Smooth muscle cell (in vitro differentiated cells): Measurements from ENCODE around the gene ATP1A2. TPM values are rescaled to one million over a fixed set of nuclear protein-coding genes. Genes with fewer than 3 reads are reported as not detected.

Experiments
- DNase-seq: peaks from one replicate; lab custom pipeline; 2025; ENCODE audit not compliant: unreplicated experiment; lab: John Stamatoyannopoulos, UW
- H2AFZ ChIP-seq: fragments of 200-600 bp; sonication (generic); 2 replicates; pipeline ENCODE4 v1.6.0; 2016; ENCODE audit warnings: antibody characterized with exemption, low read depth, mild to moderate bottlenecking
- H3F3A ChIP-seq: fragments of 200-600 bp; sonication (generic); 2 replicates; pipeline ENCODE4 v1.6.0; 2017; ENCODE audit warnings: antibody characterized with exemption, low read depth
- H3K27ac ChIP-seq: fragments of 200-600 bp; sonication (generic); 2 replicates; pipeline ENCODE4 v1.5.1; 2016; ENCODE audit warnings: low read depth, mild to moderate bottlenecking
- H3K27me3 ChIP-seq: fragments of 200-600 bp; sonication (generic); 2 replicates; pipeline ENCODE4 v1.6.1; 2016; ENCODE audit warnings: low read depth, mild to moderate bottlenecking
- H3K36me3 ChIP-seq: fragments of 200-600 bp; sonication (generic); 2 replicates; pipeline ENCODE4 v1.5.1; 2016; ENCODE audit warnings: low read depth
- H3K4me1 ChIP-seq: fragments of 200-600 bp; sonication (generic); 2 replicates; pipeline ENCODE4 v1.5.1; 2016; ENCODE audit warnings: low read depth
- H3K4me2 ChIP-seq: fragments of 200-600 bp; sonication (generic); 2 replicates; pipeline ENCODE4 v1.6.0; 2016; ENCODE audit warnings: mild to moderate bottlenecking
- H3K4me3 ChIP-seq: fragments of 200-600 bp; sonication (generic); 2 replicates; pipeline ENCODE4 v1.5.1; 2016; ENCODE audit warnings: mild to moderate bottlenecking
- H3K79me2 ChIP-seq: fragments of 200-600 bp; sonication (generic); 2 replicates; pipeline ENCODE4 v1.6.0; 2016; ENCODE audit warnings: low read depth, mild to moderate bottlenecking
- H3K9ac ChIP-seq: fragments of 200-600 bp; sonication (generic); 2 replicates; pipeline ENCODE4 v1.6.0; 2016; ENCODE audit warnings: low read depth
- H3K9me3 ChIP-seq: fragments of 200-600 bp; sonication (generic); replicated peaks from 2 replicates; pipeline ENCODE4 v1.5.1; 2016; ENCODE audit warnings: low read depth
- H4K20me1 ChIP-seq: fragments of 200-600 bp; sonication (generic); 2 replicates; pipeline ENCODE4 v1.6.0; 2016; ENCODE audit warnings: low read depth
- WGBS: methylation state at CpG from one replicate; pipeline ENCODE4 v1.1.7; 2016; ENCODE audit warnings: low lambda C conversion rate; 5-methylcytosine and 5-hydroxymethylcytosine counted together
- polyA plus RNA-seq: library from polyadenylated mRNA; unstranded; fragments of >200 nt; fragmentation: Nextera tagmentation; extraction: Ambion mirVana; gene quantifications from 2 replicates; pipeline ENCODE4 v1.2.1, GENCODE V29; 2016
- total RNA-seq: library from RNA; depleted of rRNA; stranded (reverse); fragments of >200 nt; gene quantifications from 2 replicates; pipeline ENCODE4 v1.2.3, GENCODE V29; 2014
- TF ChIP-seq, protein P1 (sequence below): fragments of 200-600 bp; sonication (generic); IDR thresholded peaks from 2 replicates; pipeline ENCODE4 v1.5.1; 2017; ENCODE audit warnings: borderline replicate concordance, mild to moderate bottlenecking, antibody characterized with exemption; ENCODE audit not compliant: insufficient read depth, poor library complexity, severe bottlenecking

Gene ATP1A2
- total and polyA plus RNA-seq, 2 experiments from 2014 or later = not detected

DNA sequence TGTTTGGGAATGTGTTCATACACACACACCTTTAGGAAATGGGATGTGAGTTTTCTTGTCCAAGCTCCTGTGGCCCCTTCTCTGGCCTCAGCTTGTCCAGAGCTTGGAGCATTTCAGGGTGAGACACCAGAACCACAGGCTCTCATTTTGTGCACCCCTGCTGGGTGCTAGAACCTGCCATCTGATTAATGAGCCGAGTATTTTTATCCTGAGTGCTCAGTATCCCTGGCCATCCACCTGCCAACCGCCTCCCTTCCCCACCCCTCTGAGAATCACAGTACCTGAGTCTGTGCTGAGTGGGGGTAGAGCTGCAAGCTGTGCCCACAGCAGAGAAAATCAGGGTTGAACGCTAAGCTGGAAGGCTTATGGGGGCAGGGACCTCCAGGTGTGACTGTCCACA lies 76.2 kb downstream of the ATP1A2 start:
- Histone ChIP-seq H3K27me3 (peaks cover 8% of the 10 kb centered on the region), H3F3A (no peaks in the 10 kb centered on the region), H4K20me1 (no peaks in the 10 kb centered on the region), H3K4me3 (no peak overlapping the region), H3K79me2 (no peaks in the 10 kb centered on the region), H3K9ac (no peak overlapping the region), H3K36me3 (no peaks in the 10 kb centered on the region), H3K27ac (no peak overlapping the region), H3K4me1 (peaks cover 10% of the 10 kb centered on the region), H3K9me3 (no peaks in the 10 kb centered on the region), H2AFZ (no peak overlapping the region), H3K4me2 (no peak overlapping the region)
- TF ChIP-seq, protein P1, sequence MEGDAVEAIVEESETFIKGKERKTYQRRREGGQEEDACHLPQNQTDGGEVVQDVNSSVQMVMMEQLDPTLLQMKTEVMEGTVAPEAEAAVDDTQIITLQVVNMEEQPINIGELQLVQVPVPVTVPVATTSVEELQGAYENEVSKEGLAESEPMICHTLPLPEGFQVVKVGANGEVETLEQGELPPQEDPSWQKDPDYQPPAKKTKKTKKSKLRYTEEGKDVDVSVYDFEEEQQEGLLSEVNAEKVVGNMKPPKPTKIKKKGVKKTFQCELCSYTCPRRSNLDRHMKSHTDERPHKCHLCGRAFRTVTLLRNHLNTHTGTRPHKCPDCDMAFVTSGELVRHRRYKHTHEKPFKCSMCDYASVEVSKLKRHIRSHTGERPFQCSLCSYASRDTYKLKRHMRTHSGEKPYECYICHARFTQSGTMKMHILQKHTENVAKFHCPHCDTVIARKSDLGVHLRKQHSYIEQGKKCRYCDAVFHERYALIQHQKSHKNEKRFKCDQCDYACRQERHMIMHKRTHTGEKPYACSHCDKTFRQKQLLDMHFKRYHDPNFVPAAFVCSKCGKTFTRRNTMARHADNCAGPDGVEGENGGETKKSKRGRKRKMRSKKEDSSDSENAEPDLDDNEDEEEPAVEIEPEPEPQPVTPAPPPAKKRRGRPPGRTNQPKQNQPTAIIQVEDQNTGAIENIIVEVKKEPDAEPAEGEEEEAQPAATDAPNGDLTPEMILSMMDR = no peak
- DNase-seq = no peak
- WGBS = 89% methylated on average over 3 of the region's 3 CpGs

DNA sequence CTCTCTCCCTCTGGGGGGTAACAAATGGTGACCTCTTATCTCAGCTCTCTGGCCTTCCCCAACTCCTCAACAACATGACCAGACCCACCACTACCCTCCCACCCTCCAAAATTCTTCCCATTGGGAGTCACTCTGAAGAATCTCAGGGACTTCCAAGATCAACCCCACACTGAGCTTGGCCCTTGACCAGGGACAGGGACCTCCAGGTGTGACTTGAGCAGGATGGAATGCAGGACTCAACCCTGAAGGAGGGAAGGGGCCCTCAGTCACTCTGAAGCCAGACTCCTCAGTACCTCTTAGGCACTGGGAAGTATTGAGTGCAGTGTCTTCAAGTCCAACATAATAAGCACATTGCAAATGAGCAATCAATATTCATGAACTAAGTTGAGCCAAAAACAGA lies 76.7 kb downstream of the ATP1A2 start:
- Histone ChIP-seq H3K4me1 (peaks cover 10% of the 10 kb centered on the region), H2AFZ (no peak overlapping the region), H3K9ac (no peak overlapping the region), H3K36me3 (no peaks in the 10 kb centered on the region), H3K9me3 (no peaks in the 10 kb centered on the region), H3K4me2 (no peak overlapping the region), H3K4me3 (no peak overlapping the region), H3K27ac (no peak overlapping the region), H4K20me1 (no peaks in the 10 kb centered on the region), H3F3A (no peaks in the 10 kb centered on the region), H3K27me3 (peaks cover 8% of the 10 kb centered on the region), H3K79me2 (no peaks in the 10 kb centered on the region)
- TF ChIP-seq, protein P1 = no peak
- DNase-seq = no peak

Other genes with a start within 250 kb of the ATP1A2 start
- 1.1 and 1.3 TPM in 2 replicates for gene CFAP45, start 215.6 kb upstream of the ATP1A2 start, total RNA-seq
- 1.2 and 1.9 TPM in 2 replicates for gene CFAP45, start 215.6 kb upstream of the ATP1A2 start, polyA plus RNA-seq
- 390 and 408 TPM in 2 replicates for gene TAGLN2, start 190.3 kb upstream of the ATP1A2 start, total RNA-seq
- 1,005 and 1,171 TPM in 2 replicates for gene TAGLN2, start 190.3 kb upstream of the ATP1A2 start, polyA plus RNA-seq
- 0.49 and 0.99 TPM in 2 replicates for gene IGSF9, start 170.1 kb upstream of the ATP1A2 start, total RNA-seq
- 2.1 and 6.6 TPM in 2 replicates for gene IGSF9, start 170.1 kb upstream of the ATP1A2 start, polyA plus RNA-seq
- 1.3 TPM in 1 of 2 replicates, not detected in the other for gene SLAMF9, start 161.5 kb upstream of the ATP1A2 start, total RNA-seq
- 1.8 and 2.1 TPM in 2 replicates for gene SLAMF9, start 161.5 kb upstream of the ATP1A2 start, polyA plus RNA-seq
- gene PIGM, start 83.8 kb upstream of the ATP1A2 start, total RNA-seq = 4.7 and 5.2 TPM in 2 replicates
- 2.9 and 3.0 TPM in 2 replicates for gene PIGM, start 83.8 kb upstream of the ATP1A2 start, polyA plus RNA-seq
- gene KCNJ10, start 45.6 kb upstream of the ATP1A2 start, total RNA-seq = not detected in 2 replicates
- gene KCNJ10, start 45.6 kb upstream of the ATP1A2 start, polyA plus RNA-seq = not detected in 2 replicates
- gene KCNJ9, start 34.2 kb upstream of the ATP1A2 start, total RNA-seq = not detected in 2 replicates
- gene KCNJ9, start 34.2 kb upstream of the ATP1A2 start, polyA plus RNA-seq = not detected in 2 replicates
- 17.3 and 20.8 TPM in 2 replicates for gene IGSF8, start 17.1 kb upstream of the ATP1A2 start, total RNA-seq
- gene IGSF8, start 17.1 kb upstream of the ATP1A2 start, polyA plus RNA-seq = 30.2 and 35.5 TPM in 2 replicates
- not detected in 2 replicates for gene ATP1A4, start 35.8 kb downstream of the ATP1A2 start, total RNA-seq
- not detected in 2 replicates for gene ATP1A4, start 35.8 kb downstream of the ATP1A2 start, polyA plus RNA-seq
- 0.36 TPM in 1 of 2 replicates, not detected in the other for gene CASQ1, start 74.8 kb downstream of the ATP1A2 start, total RNA-seq
- 0.48 TPM in 1 of 2 replicates, not detected in the other for gene CASQ1, start 74.8 kb downstream of the ATP1A2 start, polyA plus RNA-seq
- gene PEA15, start 89.6 kb downstream of the ATP1A2 start, total RNA-seq = 85.0 and 115 TPM in 2 replicates
- gene PEA15, start 89.6 kb downstream of the ATP1A2 start, polyA plus RNA-seq = 73.1 and 80.6 TPM in 2 replicates
- gene DCAF8, start 146.8 kb downstream of the ATP1A2 start, total RNA-seq = 56.7 and 63.6 TPM in 2 replicates
- 79.9 and 92.6 TPM in 2 replicates for gene DCAF8, start 146.8 kb downstream of the ATP1A2 start, polyA plus RNA-seq
- 40.2 and 47.1 TPM in 2 replicates for gene PEX19, start 169.4 kb downstream of the ATP1A2 start, total RNA-seq
- 29.2 and 34.5 TPM in 2 replicates for gene PEX19, start 169.4 kb downstream of the ATP1A2 start, polyA plus RNA-seq
- gene COPA, start 227.5 kb downstream of the ATP1A2 start, total RNA-seq = 171 and 197 TPM in 2 replicates
- 182 and 196 TPM in 2 replicates for gene COPA, start 227.5 kb downstream of the ATP1A2 start, polyA plus RNA-seq
- 67.4 and 73.4 TPM in 2 replicates for gene NCSTN, start 227.6 kb downstream of the ATP1A2 start, total RNA-seq
- gene NCSTN, start 227.6 kb downstream of the ATP1A2 start, polyA plus RNA-seq = 67.6 and 81.4 TPM in 2 replicates